Liver (tissue), 3 donors: ENCODE results near the gene NR2C1.

Source experiments
- JUND ChIP-seq, 2 donors: IDR thresholded peaks; 2 replicates each; pipeline ENCODE4 v1.6.1; 2016; ENCODE audit warnings: antibody characterized with exemption in 2 of 2
- TAF1 ChIP-seq: conservative IDR thresholded peaks from 2 replicates; pipeline ENCODE4 v1.6.1; 2016; ENCODE audit warnings: antibody characterized with exemption, mild to moderate bottlenecking
- YY1 ChIP-seq: IDR thresholded peaks from 2 replicates; pipeline ENCODE4 v1.6.1; 2016; ENCODE audit warnings: antibody characterized with exemption, mild to moderate bottlenecking
- TF ChIP-seq, protein P1 (sequence below): fragments of 150-350 bp; IDR thresholded peaks from 2 replicates; pipeline ENCODE4 v1.5.1; 2017; ENCODE audit warnings: improper control_type of control experiment, low read depth, low read length; ENCODE audit not compliant: missing input control
- TF ChIP-seq, protein P2 (sequence below): IDR thresholded peaks from 2 replicates; pipeline ENCODE4 v1.6.1; 2016; ENCODE audit warnings: antibody characterized with exemption, mild to moderate bottlenecking
- donor health status: healthy.
- donor health status: healthy.

DNA sequence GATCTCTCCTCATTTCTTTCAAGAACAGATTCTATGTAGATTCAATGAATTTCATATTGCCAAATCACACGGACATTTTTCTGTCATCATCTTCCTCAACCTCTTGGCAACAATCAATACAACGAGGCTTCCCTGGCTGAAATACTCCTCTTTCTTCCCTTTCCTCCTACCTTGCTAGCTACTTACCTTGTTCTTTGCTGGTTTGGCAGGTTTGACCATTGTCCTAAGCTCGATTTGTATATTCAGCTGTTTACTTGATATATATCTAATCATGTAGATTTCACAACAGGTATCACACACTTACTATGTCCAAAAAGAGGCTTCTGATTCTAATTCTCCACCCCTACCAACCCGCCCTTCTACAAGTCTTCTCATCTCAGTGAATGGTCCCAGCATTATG is 93.5 kb downstream of the NR2C1 start:
- no peak for TF ChIP-seq TAF1
- TF ChIP-seq YY1 = no peak
- TF ChIP-seq, protein P1, sequence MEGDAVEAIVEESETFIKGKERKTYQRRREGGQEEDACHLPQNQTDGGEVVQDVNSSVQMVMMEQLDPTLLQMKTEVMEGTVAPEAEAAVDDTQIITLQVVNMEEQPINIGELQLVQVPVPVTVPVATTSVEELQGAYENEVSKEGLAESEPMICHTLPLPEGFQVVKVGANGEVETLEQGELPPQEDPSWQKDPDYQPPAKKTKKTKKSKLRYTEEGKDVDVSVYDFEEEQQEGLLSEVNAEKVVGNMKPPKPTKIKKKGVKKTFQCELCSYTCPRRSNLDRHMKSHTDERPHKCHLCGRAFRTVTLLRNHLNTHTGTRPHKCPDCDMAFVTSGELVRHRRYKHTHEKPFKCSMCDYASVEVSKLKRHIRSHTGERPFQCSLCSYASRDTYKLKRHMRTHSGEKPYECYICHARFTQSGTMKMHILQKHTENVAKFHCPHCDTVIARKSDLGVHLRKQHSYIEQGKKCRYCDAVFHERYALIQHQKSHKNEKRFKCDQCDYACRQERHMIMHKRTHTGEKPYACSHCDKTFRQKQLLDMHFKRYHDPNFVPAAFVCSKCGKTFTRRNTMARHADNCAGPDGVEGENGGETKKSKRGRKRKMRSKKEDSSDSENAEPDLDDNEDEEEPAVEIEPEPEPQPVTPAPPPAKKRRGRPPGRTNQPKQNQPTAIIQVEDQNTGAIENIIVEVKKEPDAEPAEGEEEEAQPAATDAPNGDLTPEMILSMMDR = no peak
- TF ChIP-seq, protein P2, sequence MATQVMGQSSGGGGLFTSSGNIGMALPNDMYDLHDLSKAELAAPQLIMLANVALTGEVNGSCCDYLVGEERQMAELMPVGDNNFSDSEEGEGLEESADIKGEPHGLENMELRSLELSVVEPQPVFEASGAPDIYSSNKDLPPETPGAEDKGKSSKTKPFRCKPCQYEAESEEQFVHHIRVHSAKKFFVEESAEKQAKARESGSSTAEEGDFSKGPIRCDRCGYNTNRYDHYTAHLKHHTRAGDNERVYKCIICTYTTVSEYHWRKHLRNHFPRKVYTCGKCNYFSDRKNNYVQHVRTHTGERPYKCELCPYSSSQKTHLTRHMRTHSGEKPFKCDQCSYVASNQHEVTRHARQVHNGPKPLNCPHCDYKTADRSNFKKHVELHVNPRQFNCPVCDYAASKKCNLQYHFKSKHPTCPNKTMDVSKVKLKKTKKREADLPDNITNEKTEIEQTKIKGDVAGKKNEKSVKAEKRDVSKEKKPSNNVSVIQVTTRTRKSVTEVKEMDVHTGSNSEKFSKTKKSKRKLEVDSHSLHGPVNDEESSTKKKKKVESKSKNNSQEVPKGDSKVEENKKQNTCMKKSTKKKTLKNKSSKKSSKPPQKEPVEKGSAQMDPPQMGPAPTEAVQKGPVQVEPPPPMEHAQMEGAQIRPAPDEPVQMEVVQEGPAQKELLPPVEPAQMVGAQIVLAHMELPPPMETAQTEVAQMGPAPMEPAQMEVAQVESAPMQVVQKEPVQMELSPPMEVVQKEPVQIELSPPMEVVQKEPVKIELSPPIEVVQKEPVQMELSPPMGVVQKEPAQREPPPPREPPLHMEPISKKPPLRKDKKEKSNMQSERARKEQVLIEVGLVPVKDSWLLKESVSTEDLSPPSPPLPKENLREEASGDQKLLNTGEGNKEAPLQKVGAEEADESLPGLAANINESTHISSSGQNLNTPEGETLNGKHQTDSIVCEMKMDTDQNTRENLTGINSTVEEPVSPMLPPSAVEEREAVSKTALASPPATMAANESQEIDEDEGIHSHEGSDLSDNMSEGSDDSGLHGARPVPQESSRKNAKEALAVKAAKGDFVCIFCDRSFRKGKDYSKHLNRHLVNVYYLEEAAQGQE = no peak
- no peak for TF ChIP-seq JUND (IDR thresholded peaks at IDR 0.05)
